GM12878 (cell line): ENCODE measurements around the gene WBP2NL. TPM values are rescaled to one million over a fixed set of nuclear protein-coding genes. Genes with fewer than 3 reads are reported as not detected.

Experiments
- ATAC-seq: fragments of 200-7000 bp; cut with Tn5 transposase; 3 replicates; pipeline ENCODE4 v1.9.1; 2020; ENCODE audit warnings: mild to moderate bottlenecking, moderate library complexity
- BruUV-seq: library from RNA; stranded (reverse); fragments of 400-500 nt; replicated peaks from 2 replicates; lab custom pipeline; 2021; lab: Mats Ljungman, UMichigan
- CTCF ChIA-PET: fragments of 300-600 bp; sonication (Branson Sonifier 250); formaldehyde crosslinking; extraction: SDS; loops from one replicate; lab custom pipeline; 2021; ENCODE audit warnings: inconsistent platforms; lab: Yijun Ruan, JAX
- POLR2A ChIA-PET: fragments of 350-600 bp; formaldehyde crosslinking; extraction: SDS; loops from one replicate; lab custom pipeline; 2021; ENCODE audit warnings: inconsistent platforms; lab: Charles Lee
- RAD21 ChIA-PET: fragments of 300-600 bp; sonication (Branson Sonifier 250); formaldehyde crosslinking; loops from one replicate; lab custom pipeline; 2023; ENCODE audit warnings: antibody characterized with exemption; ENCODE audit not compliant: unreplicated experiment; lab: Charles Lee
- SMC1A ChIA-PET: fragments of 300-600 bp; sonication (Branson Sonifier 250); formaldehyde crosslinking; loops from one replicate; lab custom pipeline; 2023; ENCODE audit not compliant: unreplicated experiment, uncharacterized antibody; lab: Charles Lee
- DNase-seq: peaks from one replicate; pipeline ENCODE4 v3.0.0-alpha.2; 2011; ENCODE audit warnings: low read depth, low spot score
- FAIRE-seq: peaks from 3 replicates; lab custom pipeline; 2011; peaks lifted over from hg19 to GRCh38; lab: Jason Lieb, UNC
- H2AFZ ChIP-seq: 2 replicates; pipeline ENCODE4 v1.6.0; 2011; ENCODE audit warnings: low read depth, low read length, control low read depth; ENCODE audit not compliant: control insufficient read depth
- H3K27ac ChIP-seq: 2 replicates; pipeline ENCODE4 v1.5.1; 2011; ENCODE audit warnings: control low read depth; ENCODE audit not compliant: control insufficient read depth, insufficient read depth
- H3K27me3 ChIP-seq, 2 experiments: replicated peaks in 1 of 2; 2 replicates each; pipeline versions ENCODE4 v1.6.0 to v1.6.1; 2011; ENCODE audit warnings: low read length in 1 of 2; ENCODE audit not compliant: control insufficient read depth in 2 of 2, insufficient read depth in 2 of 2
- H3K36me3 ChIP-seq, 2 experiments: 2 replicates each; pipeline ENCODE4 v1.5.1; 2011; ENCODE audit warnings: low read length in 1 of 2; ENCODE audit not compliant: control insufficient read depth in 2 of 2, insufficient read depth in 2 of 2
- H3K4me1 ChIP-seq: 2 replicates; pipeline ENCODE4 v1.6.1; 2011; ENCODE audit warnings: mild to moderate bottlenecking, low read length, moderate library complexity, mixed read lengths; ENCODE audit not compliant: control insufficient read depth, insufficient read depth
- H3K4me2 ChIP-seq: 2 replicates; pipeline ENCODE4 v1.6.0; 2011; ENCODE audit warnings: control low read depth; ENCODE audit not compliant: control insufficient read depth, insufficient read depth
- H3K4me3 ChIP-seq: fragments of 200-600 bp; sonication (generic); 2 replicates; pipeline ENCODE4 v1.5.1; 2016
- H3K79me2 ChIP-seq: 2 replicates; pipeline ENCODE4 v1.6.0; 2011; ENCODE audit warnings: low read length; ENCODE audit not compliant: control insufficient read depth, insufficient read depth
- H3K9ac ChIP-seq: 2 replicates; pipeline ENCODE4 v1.8.0; 2011; ENCODE audit warnings: low read length, control low read depth, mixed read lengths; ENCODE audit not compliant: control insufficient read depth, insufficient read depth
- H3K9me3 ChIP-seq: replicated peaks from 3 replicates; pipeline ENCODE4 v1.5.1; 2011; ENCODE audit warnings: mild to moderate bottlenecking, low read length; ENCODE audit not compliant: control insufficient read depth, insufficient read depth
- H4K20me1 ChIP-seq: 2 replicates; pipeline ENCODE4 v1.6.0; 2011; ENCODE audit not compliant: control insufficient read depth, insufficient read depth
- ESRRA ChIP-seq: IDR thresholded peaks from 2 replicates; pipeline ENCODE4 v1.6.1; 2012; ENCODE audit warnings: mild to moderate bottlenecking, low read length, improper control_type of control experiment
- NRF1 ChIP-seq: conservative IDR thresholded peaks from 2 replicates; pipeline ENCODE4 v1.6.1; 2011; ENCODE audit warnings: mild to moderate bottlenecking, low read depth, low read length, improper control_type of control experiment
- ZNF384 ChIP-seq: IDR thresholded peaks from 2 replicates; pipeline ENCODE4 v1.6.1; 2012; ENCODE audit warnings: low read depth, mild to moderate bottlenecking, low read length, improper control_type of control experiment, borderline replicate concordance
- WGBS: methylation state at CpG from one replicate; pipeline ENCODE4 v1.1.6; 2016; ENCODE audit warnings: low lambda C conversion rate; ENCODE audit not compliant: insufficient replicate concordance, insufficient coverage; ENCODE audit errors: missing lambda C conversion rate; 5-methylcytosine and 5-hydroxymethylcytosine counted together
- in situ Hi-C: fragments of 300-500 bp; cut with MboI; formaldehyde crosslinking; loops from 9 replicates; pipeline ENCODE4 v1.14.3; 2018; ENCODE audit warnings: mixed read lengths
- intact Hi-C: fragments of 100-400 bp; cut with micrococcal nuclease; formaldehyde crosslinking; loops from one replicate; pipeline ENCODE4 v1.14.2; 2022; ENCODE audit not compliant: unreplicated experiment
- polyA plus RNA-seq, 11 experiments: library from polyadenylated mRNA; depleted of rRNA in 4 of 11; unstranded in 6 of 11; stranded (reverse) in 5 of 11; fragments of >200 nt; fragmentation: Nextera tagmentation in 4 of 11; fragmentation: Illumina TruSeq in 1 of 11; extraction: Ambion mirVana in 4 of 11; extraction: Trizol in 1 of 11; gene quantifications; 1 replicate in 1 of 11; 2 replicates in 10 of 11; pipeline versions ENCODE4 v1.2.1 to v1.2.3, GENCODE V29; 2011 to 2016; ENCODE audit warnings: inconsistent platforms in 2 of 11, missing spikeins in 2 of 11, low read depth in 1 of 11
- total RNA-seq, 4 experiments: library from RNA; depleted of rRNA in 3 of 4; stranded (reverse); fragments of >200 nt in 3 of 4; fragmentation: Illumina TruSeq in 1 of 4; extraction: Trizol in 1 of 4; gene quantifications; 2 replicates each; pipeline versions ENCODE4 v1.2.1 to v1.2.3, GENCODE V29; 2013 to 2021
- TF ChIP-seq, protein P1 (sequence below): fragments of 450-650 bp; formaldehyde crosslinking; IDR thresholded peaks from 2 replicates; pipeline ENCODE4 v1.4.0; 2020; ENCODE audit warnings: mild to moderate bottlenecking, moderate library complexity

Gene WBP2NL
- total and polyA plus RNA-seq, 10 of the 15 experiments (the other 5 are each of a cell fraction or from before 2014, with no cell fraction given), result 0.46 to 1.9 (median 1.3) TPM

DNA sequence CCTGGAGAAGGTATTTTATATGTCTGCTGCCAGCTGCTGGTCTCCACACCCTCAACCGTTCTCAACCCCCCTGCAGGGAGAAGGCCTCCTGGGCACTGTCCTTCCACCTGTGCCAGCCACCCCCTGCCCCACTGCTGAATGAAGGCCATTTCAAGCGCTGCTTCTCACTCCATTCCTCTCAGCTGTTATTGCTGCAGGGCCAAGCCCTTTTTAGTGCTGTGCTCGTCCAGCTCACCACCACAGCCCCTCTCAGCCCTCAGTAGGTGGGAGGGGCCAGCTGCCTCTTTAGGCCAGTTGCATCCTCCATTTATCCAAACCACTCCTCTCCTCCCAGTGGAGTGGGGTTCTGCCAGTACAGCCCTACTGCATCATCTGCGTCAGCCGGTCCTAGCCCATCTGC, 1.8 kb upstream of the WBP2NL start:
- FAIRE-seq, result no peak
- H3K4me2 ChIP-seq, result no peak overlapping the region
- WGBS, result 95% methylated on average over 5 of the region's 5 CpGs
- intact Hi-C loops, result no loop called here
- no peaks in the 10 kb centered on the region for H3K27me3 ChIP-seq
- no peaks in the 10 kb centered on the region for H3K36me3 ChIP-seq
- no peak overlapping the region for H2AFZ ChIP-seq
- ATAC-seq, result no peak
- peaks cover 5% of the 10 kb centered on the region for H3K79me2 ChIP-seq
- H3K27ac ChIP-seq, result no peak overlapping the region
- H3K4me1 ChIP-seq, result peaks cover 32% of the 10 kb centered on the region
- ChIA-PET CTCF (no interaction called here), POLR2A (no interaction called here), RAD21 (no interaction called here), SMC1A (no interaction called here)
- DNase-seq, result no peak
- H3K4me3 ChIP-seq, result no peak overlapping the region
- no peak overlapping the region for H3K9ac ChIP-seq
- BruUV-seq, result no TSS peak
- no peaks in the 10 kb centered on the region; the same call in 1 of the 3 replicates for H3K9me3 ChIP-seq
- H4K20me1 ChIP-seq, result no peaks in the 10 kb centered on the region
- in situ Hi-C loops, result no loop called here
- TF ChIP-seq ZNF384, result no peak
- TF ChIP-seq ESRRA, result no peak
- TF ChIP-seq, protein P1, sequence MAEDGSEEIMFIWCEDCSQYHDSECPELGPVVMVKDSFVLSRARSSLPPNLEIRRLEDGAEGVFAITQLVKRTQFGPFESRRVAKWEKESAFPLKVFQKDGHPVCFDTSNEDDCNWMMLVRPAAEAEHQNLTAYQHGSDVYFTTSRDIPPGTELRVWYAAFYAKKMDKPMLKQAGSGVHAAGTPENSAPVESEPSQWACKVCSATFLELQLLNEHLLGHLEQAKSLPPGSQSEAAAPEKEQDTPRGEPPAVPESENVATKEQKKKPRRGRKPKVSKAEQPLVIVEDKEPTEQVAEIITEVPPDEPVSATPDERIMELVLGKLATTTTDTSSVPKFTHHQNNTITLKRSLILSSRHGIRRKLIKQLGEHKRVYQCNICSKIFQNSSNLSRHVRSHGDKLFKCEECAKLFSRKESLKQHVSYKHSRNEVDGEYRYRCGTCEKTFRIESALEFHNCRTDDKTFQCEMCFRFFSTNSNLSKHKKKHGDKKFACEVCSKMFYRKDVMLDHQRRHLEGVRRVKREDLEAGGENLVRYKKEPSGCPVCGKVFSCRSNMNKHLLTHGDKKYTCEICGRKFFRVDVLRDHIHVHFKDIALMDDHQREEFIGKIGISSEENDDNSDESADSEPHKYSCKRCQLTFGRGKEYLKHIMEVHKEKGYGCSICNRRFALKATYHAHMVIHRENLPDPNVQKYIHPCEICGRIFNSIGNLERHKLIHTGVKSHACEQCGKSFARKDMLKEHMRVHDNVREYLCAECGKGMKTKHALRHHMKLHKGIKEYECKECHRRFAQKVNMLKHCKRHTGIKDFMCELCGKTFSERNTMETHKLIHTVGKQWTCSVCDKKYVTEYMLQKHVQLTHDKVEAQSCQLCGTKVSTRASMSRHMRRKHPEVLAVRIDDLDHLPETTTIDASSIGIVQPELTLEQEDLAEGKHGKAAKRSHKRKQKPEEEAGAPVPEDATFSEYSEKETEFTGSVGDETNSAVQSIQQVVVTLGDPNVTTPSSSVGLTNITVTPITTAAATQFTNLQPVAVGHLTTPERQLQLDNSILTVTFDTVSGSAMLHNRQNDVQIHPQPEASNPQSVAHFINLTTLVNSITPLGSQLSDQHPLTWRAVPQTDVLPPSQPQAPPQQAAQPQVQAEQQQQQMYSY (CRISPR knock-in tag), result no peak
- no peak for TF ChIP-seq NRF1
